OCI-LY3 (cell line): ENCODE results near the gene SNX1.

ENCODE experiments used
- H2AFZ ChIP-seq: fragments of 200-600, 300-600 bp; shearing (Covaris generic); 2 replicates; pipeline ENCODE4 v1.6.0; 2014; ENCODE audit warnings: antibody characterized with exemption, low read depth, low read length
- H3K27ac ChIP-seq: fragments of 200-600, 300-600 bp; sonication (generic); 2 replicates; pipeline ENCODE4 v1.5.1; 2014; ENCODE audit warnings: mild to moderate bottlenecking, low read length, moderate library complexity, mixed read lengths
- H3K27me3 ChIP-seq: fragments of 200-600, 300-600 bp; sonication (generic); 2 replicates; pipeline ENCODE4 v1.6.1; 2014; ENCODE audit warnings: low read depth, low read length, mixed read lengths
- H3K36me3 ChIP-seq: fragments of 200-600, 300-600 bp; sonication (generic); replicated peaks from 2 replicates; pipeline ENCODE3; 2014; ENCODE audit warnings: low read depth, low read length, mixed read lengths
- H3K4me1 ChIP-seq: fragments of 300-600, 200-600 bp; sonication (generic); 2 replicates; pipeline ENCODE4 v1.6.1; 2014; ENCODE audit warnings: low read length, mixed read lengths
- H3K4me2 ChIP-seq: fragments of 200-600, 300-600 bp; sonication (generic); 2 replicates; pipeline ENCODE4 v1.6.1; 2014; ENCODE audit warnings: low read length, mixed read lengths
- H3K4me3 ChIP-seq: fragments of 300-600, 200-600 bp; sonication (generic); 2 replicates; pipeline ENCODE4 v1.5.1; 2014; ENCODE audit warnings: antibody characterized with exemption, mild to moderate bottlenecking, low read length, moderate library complexity
- H3K79me2 ChIP-seq: fragments of 300-600, 200-600 bp; shearing (Covaris generic); 2 replicates; pipeline ENCODE4 v1.6.1; 2014; ENCODE audit warnings: mild to moderate bottlenecking, low read length, mixed read lengths
- H3K9ac ChIP-seq: fragments of 300-600, 200-600 bp; shearing (Covaris generic); 2 replicates; pipeline ENCODE4 v1.6.0; 2014; ENCODE audit warnings: mild to moderate bottlenecking, low read length, moderate library complexity
- H3K9me3 ChIP-seq: fragments of 200-600, 300-600 bp; shearing (Covaris generic); 2 replicates; pipeline ENCODE4 v1.6.1; 2014; ENCODE audit warnings: low read length, mixed read lengths; ENCODE audit not compliant: insufficient read depth
- H4K20me1 ChIP-seq: fragments of 200-600, 300-600 bp; sonication (generic); 2 replicates; pipeline ENCODE4 v1.6.1; 2016; ENCODE audit warnings: low read length, mixed read lengths; ENCODE audit not compliant: insufficient read depth
- CTCF ChIP-seq: fragments of 200-600, 300-600 bp; sonication (generic); IDR thresholded peaks from 2 replicates; pipeline ENCODE4 v1.5.1; 2014; ENCODE audit warnings: antibody characterized with exemption, low read length, low read depth
- EZH2phosphoT487 ChIP-seq: fragments of 200-600 bp; shearing (Covaris generic); IDR thresholded peaks from 2 replicates; pipeline ENCODE4 v1.6.1; 2018; ENCODE audit warnings: antibody characterized with exemption, mixed run types, low read depth

Gene SNX1

GRCh38 chr15:64161688-64162477, 66.1 kb downstream of the SNX1 start:
- Histone ChIP-seq H3K79me2 (peaks cover 42% of the 10 kb centered on the region), H3K4me1 (peaks cover 23% of the 10 kb centered on the region), H3K36me3 (peaks cover 42% of the 10 kb centered on the region), H4K20me1 (peaks cover 20% of the 10 kb centered on the region), H3K9ac (peak overlapping the region; percentile 100), H3K27me3 (no peaks in the 10 kb centered on the region), H3K9me3 (no peaks in the 10 kb centered on the region), H3K4me2 (peak overlapping the region; percentile 100), H3K4me3 (peak overlapping the region; percentile 99), H3K27ac (peak overlapping the region; percentile 53), H2AFZ (no peak overlapping the region)
- TF ChIP-seq EZH2phosphoT487, result no peak
- no peak for TF ChIP-seq CTCF

- H3K4me2 ChIP-seq, result peak overlapping the region; percentile 100
- H4K20me1 ChIP-seq, result peaks cover 14% of the 10 kb centered on the region; the same call in 1 of the 2 replicates
- no peak overlapping the region for H2AFZ ChIP-seq
- H3K9me3 ChIP-seq, result no peaks in the 10 kb centered on the region
- peak overlapping the region; percentile 99 for H3K4me3 ChIP-seq
- H3K27me3 ChIP-seq, result no peaks in the 10 kb centered on the region
- H3K4me1 ChIP-seq, result peaks cover 23% of the 10 kb centered on the region
- no peak for TF ChIP-seq CTCF
- no peak for TF ChIP-seq EZH2phosphoT487
- H3K36me3 ChIP-seq, result peaks cover 36% of the 10 kb centered on the region
- peak overlapping the region; percentile 53 for H3K27ac ChIP-seq
- peaks cover 42% of the 10 kb centered on the region for H3K79me2 ChIP-seq
- H3K9ac ChIP-seq, result peak overlapping the region; percentile 100
These were observed 66.7 kb downstream of the SNX1 start for GRCh38 chr15:64162478-64162868.

GRCh38 chr15:64162869-64163658, 67.3 kb downstream of the SNX1 start, which contains the start of gene PPIB:
PPIB (minus strand) TSS chr15:64163022; CDS start chr15:64162986, 36 bp downstream.
- peaks cover 10% of the 10 kb centered on the region; the same call in 1 of the 2 replicates for H4K20me1 ChIP-seq
- peak within 1 kb of the TSS; percentile 81 for H2AFZ ChIP-seq
- peak within 1 kb of the TSS; percentile 84 for H3K27ac ChIP-seq
- peaks cover 40% of the 10 kb centered on the region for H3K79me2 ChIP-seq
- no peak for TF ChIP-seq EZH2phosphoT487
- peak; percentile 50 for TF ChIP-seq CTCF
- peaks cover 23% of the 10 kb centered on the region for H3K4me1 ChIP-seq
- H3K4me3 ChIP-seq, result peak within 1 kb of the TSS; percentile 99
- H3K36me3 ChIP-seq, result peaks cover 30% of the 10 kb centered on the region
- no peaks in the 10 kb centered on the region for H3K27me3 ChIP-seq
- no peaks in the 10 kb centered on the region for H3K9me3 ChIP-seq
- peak within 1 kb of the TSS; percentile 100 for H3K9ac ChIP-seq
- H3K4me2 ChIP-seq, result peak within 1 kb of the TSS; percentile 100
